Muscle layer of duodenum (tissue), 2 donors: ENCODE results near the gene SURF2.
"Not testable (repeated sequence)": the region's sequence is repeated elsewhere in the genome, so short reads cannot be mapped to it uniquely, and the experiment has no call there.

Experiments used
- H3K27ac ChIP-seq: one replicate; pipeline ENCODE4 v1.7.0; 2013; ENCODE audit warnings: mild to moderate bottlenecking, low read length
- H3K27me3 ChIP-seq: one replicate; pipeline ENCODE4 v1.7.0; 2013; ENCODE audit warnings: low read depth, mild to moderate bottlenecking, control low read depth, low read length
- H3K36me3 ChIP-seq, 2 donors: one replicate each; pipeline ENCODE4 v1.7.0; 2013; ENCODE audit warnings: low read length in 2 of 2, control low read depth in 1 of 2, mild to moderate bottlenecking in 1 of 2; ENCODE audit not compliant: insufficient read depth in 2 of 2, control insufficient read depth in 1 of 2
- H3K4me1 ChIP-seq, 2 donors: one replicate each; pipeline ENCODE4 v1.7.0; 2013; ENCODE audit warnings: low read length in 2 of 2, mild to moderate bottlenecking in 2 of 2, control low read depth in 1 of 2, moderate library complexity in 1 of 2; ENCODE audit not compliant: insufficient read depth in 2 of 2, control insufficient read depth in 1 of 2
- H3K4me3 ChIP-seq, 2 donors: one replicate each; pipeline ENCODE4 v1.7.0; 2013; ENCODE audit warnings: low read length in 2 of 2, low read depth in 1 of 2, mild to moderate bottlenecking in 1 of 2
- H3K9me3 ChIP-seq, 2 donors: one replicate each; pipeline ENCODE4 v1.7.0; 2013; ENCODE audit warnings: low read length in 2 of 2, control low read depth in 1 of 2, mild to moderate bottlenecking in 1 of 2; ENCODE audit not compliant: control insufficient read depth in 1 of 2
- donor health status: healthy.

The SURF2 gene

GRCh38 chr9:133370685-133371084 is 14.3 kb downstream of the SURF2 start:
- no peak overlapping the region for H3K4me3 ChIP-seq
- H3K9me3 ChIP-seq: no peaks in the 10 kb centered on the region
- H3K27ac ChIP-seq: no peak overlapping the region
- no peaks in the 10 kb centered on the region for H3K27me3 ChIP-seq
- peaks cover 29% of the 10 kb centered on the region in 2 donors for H3K36me3 ChIP-seq
- peaks cover 16 to 53% of the 10 kb centered on the region in 2 donors for H3K4me1 ChIP-seq

- H3K9me3 ChIP-seq: no peaks in the 10 kb centered on the region
- H3K36me3 ChIP-seq: peaks cover 23 to 24% of the 10 kb centered on the region in 2 donors
- H3K4me1 ChIP-seq: peaks cover 16 to 53% of the 10 kb centered on the region in 2 donors
- no peak overlapping the region for H3K27ac ChIP-seq
- H3K4me3 ChIP-seq: no peak overlapping the region
- H3K27me3 ChIP-seq: no peaks in the 10 kb centered on the region
These were observed 14.9 kb downstream of the SURF2 start for GRCh38 chr9:133371261-133371711.

- no peaks in the 10 kb centered on the region for H3K9me3 ChIP-seq
- peaks cover 16 to 58% of the 10 kb centered on the region in 2 donors for H3K4me1 ChIP-seq
- no peak overlapping the region for H3K27ac ChIP-seq
- H3K27me3 ChIP-seq: no peaks in the 10 kb centered on the region
- H3K36me3 ChIP-seq: peaks cover 15 to 16% of the 10 kb centered on the region in 2 donors
- H3K4me3 ChIP-seq: no peak overlapping the region
These were observed 15.8 kb downstream of the SURF2 start for GRCh38 chr9:133372144-133372543.

GRCh38 chr9:133374612-133375115 is 18.3 kb downstream of the SURF2 start:
- Histone ChIP-seq H3K9me3 (no peaks in the 10 kb centered on the region), H3K4me3 (peak overlapping the region; percentile 91 to 94), H3K4me1 (peaks cover 13 to 39% of the 10 kb centered on the region in 2 donors), H3K27me3 (no peaks in the 10 kb centered on the region), H3K27ac (peak overlapping the region; percentile 82), H3K36me3 (peaks cover 10 to 12% of the 10 kb centered on the region in 2 donors)

- H3K27me3 ChIP-seq: no peaks in the 10 kb centered on the region
- H3K27ac ChIP-seq: peak overlapping the region; percentile 82
- no peaks in the 10 kb centered on the region for H3K9me3 ChIP-seq
- H3K4me1 ChIP-seq: peaks cover 9 to 34% of the 10 kb centered on the region in 2 donors
- H3K36me3 ChIP-seq: peaks cover 5 to 12% of the 10 kb centered on the region in 2 donors
- peak overlapping the region; percentile 91 to 94 for H3K4me3 ChIP-seq
These were observed 18.9 kb downstream of the SURF2 start for GRCh38 chr9:133375116-133375723.

GRCh38 chr9:133375724-133376654 is 19.6 kb downstream of the SURF2 start, which contains the start of the genes STKLD1 and SURF4:
Gene STKLD1 (plus strand): TSS chr9:133376366. CDS start chr9:133376474, 108 bp downstream.
Gene SURF4 (minus strand): TSS chr9:133376060. CDS start chr9:133375969, 91 bp downstream.
- Histone ChIP-seq H3K27ac (peak within 1 kb of the TSS; percentile 82), H3K4me1 (peaks cover 7 to 30% of the 10 kb centered on the region in 2 donors), H3K36me3 (peaks cover 0 to 12% of the 10 kb centered on the region in 2 donors)

GRCh38 chr9:133377280-133377679 is 20.9 kb downstream of the SURF2 start:
- H3K27me3 ChIP-seq, H3K27ac ChIP-seq, H3K4me3 ChIP-seq, H3K9me3 ChIP-seq: not testable (repeated sequence)
- Histone ChIP-seq H3K36me3 (peaks cover 0 to 12% of the 10 kb centered on the region in 2 donors), H3K4me1 (peaks cover 4 to 17% of the 10 kb centered on the region in 2 donors)

More at GRCh38 chr9:133375724-133376654, 19.6 kb downstream of the SURF2 start, which contains the start of the genes STKLD1 and SURF4:
- Histone ChIP-seq H3K4me3 (peak within 1 kb of the TSS; percentile 91 to 94), H3K9me3 (no peaks in the 10 kb centered on the region), H3K27me3 (no peaks in the 10 kb centered on the region)

- Histone ChIP-seq H3K27ac (no peak overlapping the region), H3K36me3 (peaks cover 0 to 10% of the 10 kb centered on the region in 2 donors), H3K4me3 (no peak overlapping the region), H3K27me3 (no peaks in the 10 kb centered on the region), H3K9me3 (no peaks in the 10 kb centered on the region), H3K4me1 (peaks cover under 1 to 12% of the 10 kb centered on the region in 2 donors)
These were observed 21.4 kb downstream of the SURF2 start for GRCh38 chr9:133377721-133378216.

- Histone ChIP-seq H3K36me3 (peaks cover 0 to 7% of the 10 kb centered on the region in 2 donors), H3K27ac (no peak overlapping the region), H3K27me3 (no peaks in the 10 kb centered on the region)
These were observed 22.1 kb downstream of the SURF2 start for GRCh38 chr9:133378408-133378962.

GRCh38 chr9:133379153-133380086 is 23.1 kb downstream of the SURF2 start:
- Histone ChIP-seq H3K4me1 (peaks cover 0 to 5% of the 10 kb centered on the region in 2 donors), H3K4me3 (no peak overlapping the region), H3K27ac (no peak overlapping the region), H3K27me3 (no peaks in the 10 kb centered on the region), H3K9me3 (no peaks in the 10 kb centered on the region), H3K36me3 (peaks cover 0 to 7% of the 10 kb centered on the region in 2 donors)

More at GRCh38 chr9:133378408-133378962, 22.1 kb downstream of the SURF2 start:
- peaks cover 0 to 5% of the 10 kb centered on the region in 2 donors for H3K4me1 ChIP-seq
- H3K9me3 ChIP-seq: no peaks in the 10 kb centered on the region
- H3K4me3 ChIP-seq: no peak overlapping the region
